NCI-H1105 (cell line): ENCODE measurements around the gene ABTB2.

ENCODE experiments used
- DNase-seq: peaks from one replicate; lab custom pipeline; 2025; lab: John Stamatoyannopoulos, UW

The ABTB2 gene

GRCh38 chr11:34360046-34360445, 2.2 kb upstream of the ABTB2 start:
- no peak for DNase-seq

- no peak for DNase-seq
These were observed 1.7 kb upstream of the ABTB2 start for GRCh38 chr11:34359548-34359891.

- DNase-seq: peak; percentile 74
These were observed 1.1 kb upstream of the ABTB2 start for GRCh38 chr11:34358728-34359547.

- peak; percentile 56 for DNase-seq
These were observed 483 bp upstream of the ABTB2 start for GRCh38 chr11:34358258-34358727.

GRCh38 chr11:34356913-34357700, 703 bp downstream of the ABTB2 start:
- DNase-seq: peak; percentile 52

- no peak for DNase-seq
These were observed 1.3 kb downstream of the ABTB2 start for GRCh38 chr11:34356576-34356912.

GRCh38 chr11:34356130-34356529, 1.7 kb downstream of the ABTB2 start:
- no peak for DNase-seq

GRCh38 chr11:34355726-34356125, 2.1 kb downstream of the ABTB2 start:
- DNase-seq: no peak

GRCh38 chr11:34354782-34355181, 3.0 kb downstream of the ABTB2 start:
- no peak for DNase-seq

- DNase-seq: no peak
These were observed 3.9 kb downstream of the ABTB2 start for GRCh38 chr11:34353881-34354280.

- no peak for DNase-seq
These were observed 5.9 kb downstream of the ABTB2 start for GRCh38 chr11:34351687-34352469.

- no peak for DNase-seq
These were observed 6.8 kb downstream of the ABTB2 start for GRCh38 chr11:34351051-34351450.

GRCh38 chr11:34349882-34350281, 7.9 kb downstream of the ABTB2 start:
- DNase-seq: no peak

- no peak for DNase-seq
These were observed 8.9 kb downstream of the ABTB2 start for GRCh38 chr11:34348919-34349318.

GRCh38 chr11:34348096-34348495, 9.7 kb downstream of the ABTB2 start:
- no peak for DNase-seq

GRCh38 chr11:34346551-34346950, 11.3 kb downstream of the ABTB2 start:
- no peak for DNase-seq

GRCh38 chr11:34345991-34346480, 11.8 kb downstream of the ABTB2 start:
- DNase-seq: no peak

- DNase-seq: no peak
These were observed 12.3 kb downstream of the ABTB2 start for GRCh38 chr11:34345540-34345876.

GRCh38 chr11:34344768-34345539, 12.9 kb downstream of the ABTB2 start:
- DNase-seq: no peak

- DNase-seq: no peak
These were observed 13.4 kb downstream of the ABTB2 start for GRCh38 chr11:34344410-34344767.

GRCh38 chr11:34343686-34344085, 14.1 kb downstream of the ABTB2 start:
- no peak for DNase-seq

- no peak for DNase-seq
These were observed 14.7 kb downstream of the ABTB2 start for GRCh38 chr11:34343153-34343552.
